HG03442 (cell line): ENCODE data around the gene POFUT2.

Source experiments
- ATAC-seq: cut with Tn5 transposase; IDR thresholded peaks from one replicate; pipeline ENCODE4 v1.9.1; 2021; ENCODE audit warnings: mild to moderate bottlenecking, moderate library complexity; ENCODE audit not compliant: unreplicated experiment

Gene POFUT2

DNA sequence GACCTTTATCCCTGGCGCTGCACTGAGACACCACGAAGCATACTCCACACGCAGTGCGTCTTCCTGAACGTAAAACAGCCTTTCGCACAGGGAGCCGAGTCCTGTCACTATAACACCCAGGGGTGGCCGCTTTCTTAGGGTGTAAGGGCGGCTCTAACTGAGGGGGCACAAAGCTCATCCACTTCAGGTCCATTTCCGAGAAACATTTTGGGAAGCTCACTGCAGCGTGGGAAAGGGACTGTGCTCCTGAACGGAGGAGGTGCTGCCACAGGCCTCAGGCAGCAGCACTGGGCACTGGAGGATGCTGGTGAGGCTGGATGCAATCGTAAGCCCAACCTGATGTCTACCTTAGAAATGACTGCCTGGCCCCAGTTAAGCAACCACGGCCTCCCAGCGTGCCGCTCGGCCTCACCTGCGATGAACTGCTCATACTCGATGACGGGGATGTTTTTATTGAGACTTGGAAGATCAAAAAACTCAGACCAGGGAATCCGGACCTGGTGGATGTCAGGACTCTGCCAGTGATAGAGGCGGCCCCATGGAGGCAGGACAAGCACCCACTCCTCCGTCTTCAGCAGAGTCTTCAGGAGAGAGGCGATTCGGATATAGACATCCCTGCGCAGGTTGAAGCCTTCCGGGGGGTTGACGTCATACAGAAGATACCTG is 2.3 kb downstream of the POFUT2 start:
- ATAC-seq: no peak

GRCh38 chr21:45284456-45284741 is 3.3 kb downstream of the POFUT2 start:
- no peak for ATAC-seq

DNA sequence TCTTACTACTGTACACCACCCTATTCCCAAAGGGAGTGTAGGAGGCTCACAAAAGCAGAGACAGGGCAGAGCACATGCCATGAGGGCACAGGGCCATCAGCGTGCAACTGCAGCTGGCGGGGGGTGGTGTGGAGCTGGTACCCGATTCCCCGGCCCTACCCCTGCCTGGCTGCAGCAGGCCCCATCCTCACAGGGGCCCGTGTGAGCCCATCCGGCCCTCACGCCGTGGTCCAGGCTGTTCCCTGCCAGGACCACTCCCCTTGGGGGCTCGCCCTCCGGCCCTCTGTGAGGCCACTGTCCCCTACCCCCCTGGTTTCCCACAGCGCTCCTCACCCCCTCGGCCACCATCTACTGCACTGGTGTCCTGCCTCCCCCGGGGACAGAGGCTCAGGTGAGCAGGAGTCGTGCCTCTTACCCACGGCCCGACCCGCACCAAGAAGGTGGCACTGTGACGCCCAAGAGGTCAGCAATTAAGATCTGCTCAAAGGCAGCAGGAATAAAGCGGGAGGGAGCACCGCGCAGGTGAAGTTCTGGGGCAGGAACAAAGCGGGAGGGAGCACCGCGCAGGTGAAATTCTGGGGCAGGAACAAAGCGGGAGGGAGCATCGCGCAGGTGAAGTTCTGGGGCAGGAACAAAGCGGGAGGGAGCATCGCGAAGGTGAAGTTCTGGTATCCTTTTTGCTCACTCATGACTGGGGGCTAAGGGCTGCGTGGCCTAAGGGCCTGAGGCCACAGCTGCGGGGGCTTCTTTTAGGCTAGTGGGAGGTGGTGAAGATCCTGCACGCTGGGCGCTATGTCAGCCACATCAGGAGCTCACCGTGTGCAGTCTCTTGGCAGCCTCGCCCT is 3.9 kb downstream of the POFUT2 start:
- no peak for ATAC-seq

- no peak for ATAC-seq
Measured at GRCh38 chr21:45283035-45283610, 4.6 kb downstream of the POFUT2 start.

GRCh38 chr21:45282283-45283034 is 5.2 kb downstream of the POFUT2 start:
- ATAC-seq: no peak

GRCh38 chr21:45281411-45282282 is 6.0 kb downstream of the POFUT2 start:
- no peak for ATAC-seq

DNA sequence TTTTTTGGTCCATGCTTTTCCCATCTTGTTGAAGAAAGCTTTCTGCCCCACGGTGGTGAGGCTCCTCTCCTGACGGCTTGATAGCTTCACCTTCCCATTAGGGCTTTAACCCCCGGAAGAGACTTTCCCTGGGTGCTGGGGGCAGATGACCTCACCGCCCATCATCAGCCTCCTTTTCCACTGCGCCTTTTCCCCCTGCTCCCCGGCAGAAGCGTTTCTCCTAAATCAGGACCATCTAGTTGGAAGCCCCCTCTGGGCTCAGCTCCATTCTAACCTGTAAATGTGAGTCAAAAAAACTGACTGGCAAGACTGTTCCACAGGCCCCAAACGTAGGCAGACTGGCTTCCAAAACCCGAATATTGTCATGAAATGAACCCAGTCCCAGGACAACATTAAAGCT is 6.7 kb downstream of the POFUT2 start:
- ATAC-seq: no peak

- ATAC-seq: no peak
Measured at GRCh38 chr21:45280178-45280821, 7.4 kb downstream of the POFUT2 start.

DNA sequence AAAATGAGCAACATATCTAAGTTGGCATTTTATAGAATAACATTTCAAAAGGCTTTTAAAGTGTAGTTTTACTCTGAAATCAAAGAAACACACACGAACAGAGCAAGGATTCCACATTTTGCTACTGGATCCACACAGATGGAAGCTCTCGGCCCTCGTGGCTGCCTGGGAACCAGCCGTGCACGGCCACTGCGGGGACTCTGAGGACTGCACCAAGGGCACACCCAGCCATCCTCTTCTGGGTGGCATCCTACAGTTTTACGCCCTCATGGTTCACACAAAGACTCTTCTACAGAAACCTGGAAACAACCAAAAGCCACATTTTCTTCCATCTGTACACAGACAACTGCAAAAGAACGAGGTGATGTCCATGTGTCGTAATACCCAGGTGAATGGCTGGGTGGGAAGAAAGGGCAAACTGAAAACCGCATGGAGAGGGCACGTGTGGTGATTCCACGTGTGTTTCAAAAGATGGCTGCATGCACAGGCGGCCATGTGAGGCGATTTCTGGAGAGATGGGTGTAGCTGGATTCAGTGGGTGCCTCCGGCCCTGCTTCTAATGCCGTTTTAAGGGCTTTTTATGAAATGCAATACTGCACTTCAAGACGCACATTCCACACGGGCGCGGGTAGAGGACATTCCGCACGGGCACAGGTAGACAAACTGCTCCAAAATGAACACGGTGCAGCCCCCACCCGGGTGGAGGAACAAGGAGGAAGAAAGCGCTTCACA is 8.1 kb downstream of the POFUT2 start:
- ATAC-seq: no peak

DNA sequence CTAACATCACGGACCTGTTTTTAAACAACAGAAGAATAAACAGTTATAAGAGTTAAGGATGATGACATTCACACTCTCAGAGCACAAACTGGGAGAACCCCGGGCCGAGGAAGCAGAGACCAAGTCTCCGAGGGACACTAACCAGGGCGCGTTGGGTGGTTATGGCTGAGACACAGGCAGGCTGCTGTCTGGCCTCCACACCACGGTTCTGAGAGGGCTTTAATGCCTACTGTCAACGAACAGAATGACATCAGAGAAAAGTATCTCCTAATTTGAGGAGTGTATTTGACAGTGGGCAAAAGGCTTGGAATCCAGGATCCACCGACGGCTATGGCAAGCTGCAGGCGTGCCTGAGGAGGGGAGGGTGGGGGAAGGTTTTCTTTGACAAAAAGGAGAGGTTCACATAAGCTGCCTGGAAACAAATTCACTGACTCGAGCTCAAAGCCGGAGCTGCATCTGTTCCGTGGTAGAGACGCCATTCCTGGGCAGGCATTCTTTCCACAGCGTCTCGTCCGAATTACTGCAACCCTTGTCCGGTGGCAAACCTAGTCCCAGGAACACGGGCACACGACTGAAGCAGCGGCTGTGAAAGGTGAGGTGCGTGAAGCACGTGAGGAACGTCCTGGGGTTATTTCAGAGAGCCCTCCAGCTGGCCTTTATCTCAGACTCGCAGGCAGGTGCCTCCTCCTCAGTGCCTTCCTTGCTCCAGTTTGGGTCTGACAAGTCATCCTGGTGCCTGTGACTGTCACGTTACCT is 9.4 kb downstream of the POFUT2 start:
- ATAC-seq: no peak

- no peak for ATAC-seq
Measured at GRCh38 chr21:45277101-45278045, 10.3 kb downstream of the POFUT2 start.

DNA sequence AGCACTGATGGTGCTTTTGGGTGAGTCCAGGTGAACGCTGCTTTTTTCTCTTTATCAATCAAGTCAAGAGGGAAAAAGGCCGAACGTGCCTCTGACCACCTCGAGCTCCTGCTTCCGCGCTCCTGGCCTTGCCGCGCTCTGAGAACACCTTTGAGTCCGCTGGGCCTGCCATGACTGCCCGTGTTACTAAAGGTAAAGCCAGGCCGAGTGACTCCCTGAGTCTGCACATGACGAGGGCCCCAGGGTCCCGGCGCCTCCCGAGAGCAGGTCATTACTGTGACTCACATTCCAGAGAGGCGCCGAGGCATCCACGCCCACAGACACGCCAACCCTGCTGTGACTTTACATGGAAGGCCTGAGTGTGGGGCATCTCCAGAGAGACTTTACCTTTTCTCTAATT is 11.1 kb downstream of the POFUT2 start:
- ATAC-seq: no peak

GRCh38 chr21:45270306-45270821 is 17.3 kb downstream of the POFUT2 start:
- no peak for ATAC-seq

- no peak for ATAC-seq
Measured at GRCh38 chr21:45269861-45270260, 17.8 kb downstream of the POFUT2 start.

GRCh38 chr21:45267390-45267760 is 20.3 kb downstream of the POFUT2 start:
- ATAC-seq: no peak

DNA sequence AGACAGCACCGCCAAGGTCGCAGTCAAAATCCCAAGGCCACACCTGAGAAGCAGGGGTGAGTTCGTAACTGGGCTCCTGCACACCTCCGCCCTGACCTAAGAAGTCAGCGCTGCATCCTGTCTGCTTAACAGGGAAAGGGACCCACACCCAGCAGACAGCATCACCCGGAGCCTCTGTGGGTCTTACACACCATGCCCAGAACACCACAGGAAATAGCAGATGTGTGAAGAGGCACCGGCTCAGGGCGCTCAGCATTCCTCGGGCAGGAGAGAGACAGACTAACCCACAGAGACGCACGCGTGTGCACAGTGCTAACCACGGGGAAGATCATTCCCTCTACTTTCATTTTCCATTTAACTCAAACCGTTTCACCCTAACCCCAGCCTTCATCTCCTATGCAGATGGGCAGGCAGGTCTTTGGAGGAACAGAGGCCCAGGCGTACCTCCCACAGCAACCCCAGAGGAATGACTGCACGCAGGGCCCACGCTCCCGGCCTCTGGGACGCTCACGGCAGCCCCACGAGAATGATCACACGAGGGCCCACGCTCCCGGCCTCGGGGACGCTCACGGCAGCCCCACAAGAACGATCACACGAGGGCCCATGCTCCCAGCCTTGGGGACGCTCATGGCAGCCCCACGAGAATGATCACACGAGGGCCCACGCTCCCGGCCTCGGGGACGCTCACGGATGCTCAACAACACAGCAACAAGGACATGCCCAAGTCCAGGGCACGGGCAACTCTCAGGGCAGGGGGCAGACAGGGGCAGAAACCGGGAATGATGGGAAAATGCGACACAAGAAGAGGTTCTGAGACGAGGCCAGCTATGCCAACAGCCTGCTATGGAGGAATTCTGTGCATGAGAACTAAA is 20.9 kb downstream of the POFUT2 start:
- ATAC-seq: no peak
